ENCODE results near the gene FNDC5. TPM values are rescaled to one million over a fixed set of nuclear protein-coding genes. Genes with fewer than 3 reads are reported as not detected.

Gene FNDC5
- total and polyA plus RNA-seq, 10 of the 15 experiments (the other 5 are each of a cell fraction or from before 2014, with no cell fraction given), result 0.01 to 0.29 (median 0.19) TPM; not detected in 4

- TF ChIP-seq ZNF592 (IDR thresholded peaks at IDR 0.05) (no peak), ZNF207 (IDR thresholded peaks at IDR 0.05; ENCODE audit: borderline replicate concordance) (no peak), KDM1A (IDR thresholded peaks at IDR 0.05; ENCODE audit: borderline replicate concordance) (no peak), E2F8 (IDR thresholded peaks at IDR 0.05; ENCODE audit: low read depth, partially characterized antibody) (no peak), RELA (IDR thresholded peaks at IDR 0.05; ENCODE audit: borderline replicate concordance, partially characterized antibody) (no peak), E4F1 (IDR thresholded peaks at IDR 0.05; ENCODE audit: borderline replicate concordance, partially characterized antibody) (no peak), KAT2A (conservative IDR thresholded peaks at IDR 0.05; ENCODE audit: control insufficient read depth, low read depth, low read length) (no peak), DPF2 (IDR thresholded peaks at IDR 0.05) (no peak), CHD2 (IDR thresholded peaks at IDR 0.05; ENCODE audit: borderline replicate concordance, low read depth, low read length) (no peak), PAX5 (IDR thresholded peaks at IDR 0.05; ENCODE audit: borderline replicate concordance, low read depth, low read length) (no peak), BHLHE40 (IDR thresholded peaks at IDR 0.05; ENCODE audit: borderline replicate concordance in 1 of 2, low read depth in 2 of 2, low read length in 1 of 2) (no peak), FOXM1 (IDR thresholded peaks at IDR 0.05; ENCODE audit: low read depth, low read length) (no peak), NR2C1 (IDR thresholded peaks at IDR 0.05) (no peak), RBBP5 (conservative IDR thresholded peaks at IDR 0.05) (no peak)
Measured at GRCh38 chr1:32878183-32878582, 7.5 kb upstream of the FNDC5 start (continued).

Data from GM12878 (cell line).